HEK293 (cell line): ENCODE data around the gene SLC10A7.

Experiments
- ZNF121 ChIP-seq: fragments of 450-650 bp; formaldehyde crosslinking; IDR thresholded peaks from 2 replicates; pipeline ENCODE4 v1.5.1; 2016; ENCODE audit warnings: missing biosample characterization, missing genetic modification characterization
- TF ChIP-seq, protein P1 (sequence below): fragments of 450-650 bp; formaldehyde crosslinking; IDR thresholded peaks from 2 replicates; pipeline ENCODE4 v1.5.1; 2016; ENCODE audit warnings: missing biosample characterization, missing genetic modification characterization
- TF ChIP-seq, protein P2 (sequence below): fragments of 450-650 bp; formaldehyde crosslinking; IDR thresholded peaks from 2 replicates; pipeline ENCODE4 v1.5.1; 2016; ENCODE audit warnings: missing biosample characterization, missing genetic modification characterization
- TF ChIP-seq, protein P3 (sequence below): fragments of 450-650 bp; formaldehyde crosslinking; IDR thresholded peaks from 2 replicates; pipeline ENCODE4 v1.5.1; 2016; ENCODE audit warnings: missing biosample characterization, missing genetic modification characterization, low read depth

DNA sequence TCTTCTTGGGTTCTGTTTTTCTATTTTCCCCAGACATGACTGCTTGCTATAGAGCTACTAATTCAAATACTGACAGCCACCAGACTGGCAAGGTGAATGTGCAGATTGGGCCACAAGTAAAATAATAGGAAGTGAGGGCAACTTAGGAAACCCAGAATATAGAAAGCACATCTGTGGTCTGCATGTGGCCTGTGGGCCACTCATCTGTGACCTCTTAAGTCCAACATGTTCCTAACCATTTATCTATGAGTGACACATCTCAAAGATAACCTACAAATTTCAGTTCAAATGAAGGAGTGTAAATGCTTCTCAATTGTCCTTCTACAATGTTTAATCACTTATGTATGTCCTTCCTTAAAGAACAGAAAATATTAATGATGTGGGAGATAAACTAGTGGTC, 178.5 kb downstream of the SLC10A7 start:
- TF ChIP-seq, protein P1, sequence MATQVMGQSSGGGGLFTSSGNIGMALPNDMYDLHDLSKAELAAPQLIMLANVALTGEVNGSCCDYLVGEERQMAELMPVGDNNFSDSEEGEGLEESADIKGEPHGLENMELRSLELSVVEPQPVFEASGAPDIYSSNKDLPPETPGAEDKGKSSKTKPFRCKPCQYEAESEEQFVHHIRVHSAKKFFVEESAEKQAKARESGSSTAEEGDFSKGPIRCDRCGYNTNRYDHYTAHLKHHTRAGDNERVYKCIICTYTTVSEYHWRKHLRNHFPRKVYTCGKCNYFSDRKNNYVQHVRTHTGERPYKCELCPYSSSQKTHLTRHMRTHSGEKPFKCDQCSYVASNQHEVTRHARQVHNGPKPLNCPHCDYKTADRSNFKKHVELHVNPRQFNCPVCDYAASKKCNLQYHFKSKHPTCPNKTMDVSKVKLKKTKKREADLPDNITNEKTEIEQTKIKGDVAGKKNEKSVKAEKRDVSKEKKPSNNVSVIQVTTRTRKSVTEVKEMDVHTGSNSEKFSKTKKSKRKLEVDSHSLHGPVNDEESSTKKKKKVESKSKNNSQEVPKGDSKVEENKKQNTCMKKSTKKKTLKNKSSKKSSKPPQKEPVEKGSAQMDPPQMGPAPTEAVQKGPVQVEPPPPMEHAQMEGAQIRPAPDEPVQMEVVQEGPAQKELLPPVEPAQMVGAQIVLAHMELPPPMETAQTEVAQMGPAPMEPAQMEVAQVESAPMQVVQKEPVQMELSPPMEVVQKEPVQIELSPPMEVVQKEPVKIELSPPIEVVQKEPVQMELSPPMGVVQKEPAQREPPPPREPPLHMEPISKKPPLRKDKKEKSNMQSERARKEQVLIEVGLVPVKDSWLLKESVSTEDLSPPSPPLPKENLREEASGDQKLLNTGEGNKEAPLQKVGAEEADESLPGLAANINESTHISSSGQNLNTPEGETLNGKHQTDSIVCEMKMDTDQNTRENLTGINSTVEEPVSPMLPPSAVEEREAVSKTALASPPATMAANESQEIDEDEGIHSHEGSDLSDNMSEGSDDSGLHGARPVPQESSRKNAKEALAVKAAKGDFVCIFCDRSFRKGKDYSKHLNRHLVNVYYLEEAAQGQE = no peak
- TF ChIP-seq ZNF121 (tag by site-specific recombination) = no peak
- TF ChIP-seq, protein P2, sequence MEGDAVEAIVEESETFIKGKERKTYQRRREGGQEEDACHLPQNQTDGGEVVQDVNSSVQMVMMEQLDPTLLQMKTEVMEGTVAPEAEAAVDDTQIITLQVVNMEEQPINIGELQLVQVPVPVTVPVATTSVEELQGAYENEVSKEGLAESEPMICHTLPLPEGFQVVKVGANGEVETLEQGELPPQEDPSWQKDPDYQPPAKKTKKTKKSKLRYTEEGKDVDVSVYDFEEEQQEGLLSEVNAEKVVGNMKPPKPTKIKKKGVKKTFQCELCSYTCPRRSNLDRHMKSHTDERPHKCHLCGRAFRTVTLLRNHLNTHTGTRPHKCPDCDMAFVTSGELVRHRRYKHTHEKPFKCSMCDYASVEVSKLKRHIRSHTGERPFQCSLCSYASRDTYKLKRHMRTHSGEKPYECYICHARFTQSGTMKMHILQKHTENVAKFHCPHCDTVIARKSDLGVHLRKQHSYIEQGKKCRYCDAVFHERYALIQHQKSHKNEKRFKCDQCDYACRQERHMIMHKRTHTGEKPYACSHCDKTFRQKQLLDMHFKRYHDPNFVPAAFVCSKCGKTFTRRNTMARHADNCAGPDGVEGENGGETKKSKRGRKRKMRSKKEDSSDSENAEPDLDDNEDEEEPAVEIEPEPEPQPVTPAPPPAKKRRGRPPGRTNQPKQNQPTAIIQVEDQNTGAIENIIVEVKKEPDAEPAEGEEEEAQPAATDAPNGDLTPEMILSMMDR (tag by site-specific recombination) = no peak
- TF ChIP-seq, protein P3, sequence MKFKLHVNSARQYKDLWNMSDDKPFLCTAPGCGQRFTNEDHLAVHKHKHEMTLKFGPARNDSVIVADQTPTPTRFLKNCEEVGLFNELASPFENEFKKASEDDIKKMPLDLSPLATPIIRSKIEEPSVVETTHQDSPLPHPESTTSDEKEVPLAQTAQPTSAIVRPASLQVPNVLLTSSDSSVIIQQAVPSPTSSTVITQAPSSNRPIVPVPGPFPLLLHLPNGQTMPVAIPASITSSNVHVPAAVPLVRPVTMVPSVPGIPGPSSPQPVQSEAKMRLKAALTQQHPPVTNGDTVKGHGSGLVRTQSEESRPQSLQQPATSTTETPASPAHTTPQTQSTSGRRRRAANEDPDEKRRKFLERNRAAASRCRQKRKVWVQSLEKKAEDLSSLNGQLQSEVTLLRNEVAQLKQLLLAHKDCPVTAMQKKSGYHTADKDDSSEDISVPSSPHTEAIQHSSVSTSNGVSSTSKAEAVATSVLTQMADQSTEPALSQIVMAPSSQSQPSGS (tag by site-specific recombination) = no peak
